NCI-H2196 treated with DMSO at 0.1 percent for 48 hours (cell line): Measurements from ENCODE around the gene CROCC.

Experiments
- DNase-seq: peaks from one replicate; lab custom pipeline; 2025; ENCODE audit not compliant: unreplicated experiment; lab: John Stamatoyannopoulos, UW

Gene CROCC

DNA sequence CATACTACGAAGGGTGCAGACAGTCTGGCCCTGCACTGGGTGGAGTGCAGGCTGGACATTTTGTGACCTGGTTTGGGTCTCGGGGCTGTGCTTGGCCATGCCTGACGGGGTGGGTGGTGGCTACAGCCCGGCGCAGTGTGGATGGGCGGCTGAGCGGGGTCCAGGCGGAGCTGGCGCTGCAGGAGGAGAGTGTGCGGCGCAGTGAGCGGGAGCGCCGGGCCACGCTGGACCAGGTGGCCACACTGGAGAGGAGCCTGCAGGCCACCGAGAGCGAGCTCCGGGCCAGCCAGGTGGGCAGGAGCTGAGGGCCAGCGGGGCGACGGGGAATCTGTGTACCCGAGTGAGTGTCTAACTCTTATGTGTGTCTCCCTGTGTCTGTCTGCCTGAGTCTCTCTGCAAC is 44.6 kb downstream of the CROCC start:
- DNase-seq = no peak

DNA sequence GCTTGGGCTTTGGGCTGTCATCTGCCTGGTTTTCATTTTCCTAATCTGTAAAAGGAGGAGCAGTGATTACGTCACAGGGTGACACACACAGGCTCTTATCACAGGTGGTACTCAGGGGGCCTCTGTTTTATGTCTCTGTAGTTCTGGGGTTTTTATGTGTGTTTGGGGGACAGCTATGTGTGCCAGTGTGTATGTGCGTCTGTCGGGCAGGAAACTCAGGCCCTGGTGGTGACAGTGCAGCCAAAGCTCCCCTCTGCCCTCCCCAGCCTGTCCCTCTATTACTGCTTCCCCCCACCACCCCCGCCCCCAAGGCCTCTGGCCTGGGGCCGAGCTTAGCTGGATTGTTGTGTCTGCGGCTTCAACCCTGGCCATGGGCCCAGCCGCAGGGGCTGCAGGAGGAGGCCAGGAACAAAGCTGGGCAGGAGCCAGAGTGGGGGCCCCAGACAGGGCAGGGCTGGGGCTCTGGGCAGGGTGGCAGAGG is 45.4 kb downstream of the CROCC start:
- DNase-seq = no peak

DNA sequence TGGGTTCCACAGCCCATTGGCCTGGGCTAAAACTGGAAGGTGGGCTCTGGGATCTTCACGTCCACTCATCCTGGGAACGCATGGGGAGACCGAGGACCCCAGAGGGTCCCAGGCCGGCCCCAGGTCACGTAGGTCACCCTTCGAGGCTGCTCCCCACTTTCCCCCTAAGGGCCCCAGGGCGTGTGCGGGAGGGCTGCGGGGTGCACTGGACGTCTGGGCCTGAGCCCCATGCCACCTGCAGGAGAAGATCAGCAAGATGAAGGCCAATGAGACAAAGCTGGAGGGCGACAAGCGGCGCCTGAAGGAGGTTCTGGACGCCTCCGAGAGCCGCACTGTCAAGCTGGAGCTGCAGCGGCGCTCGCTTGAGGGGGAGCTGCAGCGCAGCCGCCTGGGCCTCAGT is 46.2 kb downstream of the CROCC start:
- DNase-seq = no peak

DNA sequence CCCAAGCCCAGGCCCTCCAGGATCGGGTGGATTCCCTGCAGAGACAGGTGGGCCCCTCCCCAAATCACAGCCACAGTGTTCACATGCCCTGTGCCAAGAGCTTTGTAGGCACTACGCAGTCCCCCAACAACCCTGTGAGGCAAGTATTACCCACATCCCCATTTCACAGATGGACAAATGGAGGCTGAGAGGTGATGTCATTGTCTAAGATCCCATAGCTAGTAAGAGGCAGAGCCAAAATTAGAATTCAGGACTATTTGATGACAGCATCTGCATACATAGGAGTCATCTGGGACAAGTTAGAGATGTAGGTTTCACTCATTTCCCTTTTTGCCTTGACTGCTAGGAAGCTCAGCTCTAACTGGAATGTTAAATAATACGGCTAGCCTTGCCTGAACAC is 46.6 kb downstream of the CROCC start:
- no peak for DNase-seq

DNA sequence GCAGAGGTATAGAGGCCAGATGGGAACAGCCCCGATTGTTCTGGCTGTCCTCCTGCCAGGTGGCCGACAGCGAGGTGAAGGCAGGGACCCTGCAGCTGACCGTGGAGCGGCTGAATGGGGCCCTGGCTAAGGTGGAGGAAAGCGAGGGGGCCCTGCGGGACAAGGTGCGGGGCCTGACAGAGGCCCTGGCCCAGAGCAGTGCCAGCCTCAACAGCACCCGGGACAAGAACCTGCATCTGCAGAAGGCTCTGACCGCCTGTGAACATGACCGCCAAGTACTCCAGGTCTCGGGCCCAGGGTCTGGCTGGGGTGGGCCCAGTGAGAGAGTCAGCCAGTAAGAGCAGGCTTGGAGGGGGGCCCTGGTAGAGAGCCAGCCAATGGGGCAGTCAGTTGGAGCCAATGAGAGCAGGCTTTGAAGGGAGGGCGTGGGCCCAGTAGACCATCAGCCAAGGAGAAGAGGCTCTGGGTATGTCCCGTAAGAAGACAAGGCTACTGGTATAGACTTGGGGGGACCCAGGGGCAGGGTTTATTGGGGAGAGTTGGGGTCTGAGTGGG is 47.4 kb downstream of the CROCC start:
- DNase-seq = no peak

DNA sequence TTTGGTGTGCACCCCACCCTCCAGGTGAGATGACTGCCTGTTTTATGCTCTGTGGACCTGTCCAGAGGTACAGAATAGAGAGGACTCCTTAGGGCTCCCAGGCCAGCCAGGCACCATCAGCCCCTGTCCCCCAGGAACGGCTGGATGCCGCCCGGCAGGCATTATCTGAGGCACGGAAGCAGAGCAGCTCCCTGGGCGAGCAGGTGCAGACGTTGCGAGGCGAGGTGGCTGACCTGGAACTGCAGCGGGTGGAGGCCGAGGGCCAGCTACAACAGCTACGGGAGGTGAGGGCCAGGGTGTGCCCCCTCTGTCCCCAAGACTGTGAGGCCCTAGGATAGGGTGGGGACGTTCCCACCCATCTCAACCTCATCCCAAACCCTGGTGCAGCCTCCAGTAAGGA is 47.9 kb downstream of the CROCC start:
- no peak for DNase-seq

DNA sequence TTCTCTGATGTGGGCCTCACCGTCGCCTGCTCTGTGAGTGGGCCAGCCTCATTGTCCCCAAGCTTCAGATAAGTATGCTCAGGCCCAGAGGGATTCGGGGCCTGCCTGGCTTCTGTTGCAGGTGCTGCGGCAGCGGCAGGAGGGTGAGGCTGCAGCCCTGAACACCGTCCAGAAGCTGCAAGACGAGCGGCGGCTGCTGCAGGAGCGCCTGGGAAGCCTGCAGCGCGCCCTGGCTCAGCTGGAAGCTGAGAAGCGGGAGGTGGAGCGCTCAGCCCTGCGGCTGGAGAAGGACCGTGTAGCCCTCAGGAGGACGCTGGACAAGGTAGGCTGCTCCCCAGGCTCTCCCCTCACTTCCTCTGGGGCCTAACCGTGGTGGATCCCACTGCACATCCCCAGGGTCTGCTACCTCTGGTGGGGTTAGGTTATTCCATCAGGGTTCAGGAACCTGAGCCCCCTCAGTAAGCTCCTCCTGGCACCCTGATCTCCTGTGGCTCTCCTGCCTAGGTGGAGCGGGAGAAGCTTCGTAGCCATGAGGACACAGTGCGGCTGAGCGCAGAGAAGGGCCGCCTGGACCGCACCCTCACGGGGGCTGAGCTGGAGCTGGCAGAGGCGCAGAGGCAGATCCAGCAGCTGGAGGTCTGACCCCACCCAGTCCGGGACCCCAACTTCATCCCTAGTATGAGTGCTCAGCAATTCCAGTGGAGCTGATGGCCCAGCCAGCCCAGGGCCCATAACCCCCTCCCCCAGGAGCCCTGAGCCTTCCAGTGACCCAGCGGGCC is 48.6 kb downstream of the CROCC start:
- DNase-seq = no peak

DNA sequence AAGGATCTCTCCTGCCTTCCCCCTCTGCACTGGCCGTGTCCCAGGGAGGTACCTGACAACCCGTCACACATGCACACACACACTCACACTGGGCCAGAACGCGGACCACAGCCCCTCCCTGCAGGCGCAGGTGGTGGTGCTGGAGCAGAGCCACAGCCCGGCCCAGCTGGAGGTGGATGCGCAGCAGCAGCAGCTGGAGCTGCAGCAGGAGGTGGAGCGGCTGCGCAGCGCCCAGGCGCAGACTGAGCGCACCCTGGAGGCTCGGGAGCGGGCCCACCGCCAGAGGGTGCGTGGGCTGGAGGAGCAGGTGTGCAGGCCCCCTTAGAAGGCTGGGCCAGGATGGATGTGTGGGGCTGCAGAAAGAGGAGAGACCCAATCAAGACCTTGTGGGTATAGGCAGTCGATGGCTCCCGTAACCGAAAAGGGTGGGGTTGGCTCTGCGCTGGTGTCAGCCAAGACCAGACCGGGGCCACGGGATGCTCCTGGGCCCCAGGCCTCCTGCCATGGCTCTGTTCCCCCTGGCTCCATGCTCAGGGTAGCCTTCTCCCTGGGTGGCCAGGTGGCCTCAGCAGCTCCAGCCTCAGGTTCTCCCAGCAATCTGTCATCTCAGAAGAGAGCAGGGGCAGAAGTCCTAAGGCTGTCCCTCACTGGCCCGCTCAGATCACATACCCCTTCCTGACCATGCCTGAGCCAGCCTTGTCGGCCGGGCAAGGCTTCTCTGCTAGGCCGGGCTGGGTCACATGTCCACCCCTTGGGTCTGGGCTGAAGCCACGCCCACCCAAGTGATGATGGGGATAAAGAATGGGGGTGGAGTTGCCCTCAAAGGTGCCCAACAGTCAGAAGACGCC is 49.8 kb downstream of the CROCC start:
- peak; percentile 40 for DNase-seq

DNA sequence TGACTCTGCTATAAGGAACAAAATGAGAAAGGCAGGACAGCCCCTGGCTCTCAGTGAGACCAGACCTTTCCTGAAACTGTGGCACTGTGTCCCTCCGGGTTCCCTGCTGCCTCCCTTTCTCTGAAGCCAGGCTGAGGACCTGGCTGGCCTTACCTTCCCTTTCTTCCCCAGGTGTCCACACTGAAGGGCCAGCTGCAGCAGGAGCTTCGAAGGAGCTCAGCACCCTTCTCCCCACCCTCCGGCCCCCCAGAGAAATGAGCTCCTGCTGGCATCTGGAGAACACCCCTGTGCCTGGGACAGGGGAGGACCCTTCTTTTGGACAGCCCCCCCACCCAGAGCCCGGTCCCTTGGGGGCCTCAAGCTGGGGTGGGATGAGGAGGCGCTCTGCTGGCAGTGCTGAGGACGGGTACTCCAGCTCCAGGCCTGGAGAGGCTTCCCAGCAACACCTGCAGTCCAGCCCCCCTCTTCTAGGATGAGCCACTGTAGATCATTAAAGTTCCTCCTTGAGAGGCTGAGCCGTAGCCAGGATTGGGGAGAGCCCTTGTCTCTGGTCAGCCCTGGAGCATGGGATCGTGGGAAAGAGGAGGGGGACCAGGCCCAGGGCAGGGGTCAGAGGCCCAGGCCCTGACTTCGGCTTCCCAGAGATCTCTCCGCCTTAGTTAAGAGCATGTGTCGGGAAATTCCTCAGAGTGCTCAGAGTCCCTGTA is 50.6 kb downstream of the CROCC start:
- no peak for DNase-seq

DNA sequence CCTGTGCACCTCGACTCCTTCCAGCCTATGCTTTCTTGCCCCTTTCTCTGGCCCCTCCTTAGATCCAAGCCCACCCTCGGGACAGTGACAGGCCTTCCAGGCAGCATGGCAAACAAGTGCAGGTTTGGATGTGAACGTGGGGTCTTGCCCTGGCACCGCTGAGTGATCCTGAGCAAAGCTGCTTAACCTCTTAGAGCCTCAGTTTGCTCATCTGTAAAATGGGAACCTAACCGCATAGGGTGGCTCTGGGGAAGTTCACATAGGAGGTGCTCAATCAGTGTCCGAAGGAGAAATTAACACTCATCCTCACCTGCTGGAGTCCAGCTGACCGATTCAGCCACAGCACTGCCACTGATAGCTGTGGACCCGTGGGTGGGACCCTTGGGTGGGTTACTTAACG is 51.5 kb downstream of the CROCC start:
- no peak for DNase-seq

DNA sequence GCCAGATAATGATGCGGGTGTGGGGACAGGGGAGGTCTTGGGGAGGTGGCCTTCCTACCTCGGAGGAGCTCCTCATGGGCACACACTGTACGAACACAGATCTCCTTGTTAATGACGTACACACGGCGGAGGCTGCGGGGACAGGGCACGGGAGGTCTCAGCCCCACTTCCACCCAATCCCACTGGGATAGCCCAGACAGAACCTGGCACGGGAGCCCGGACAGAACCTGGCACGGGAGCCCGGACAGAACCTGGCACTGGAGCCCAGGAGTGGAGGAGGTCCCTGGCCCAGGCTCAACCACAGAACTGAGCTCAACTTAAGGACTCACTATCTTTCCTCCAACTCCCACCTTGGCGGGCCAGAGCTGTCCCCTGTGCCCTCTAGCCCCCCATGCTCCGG is 53.5 kb downstream of the CROCC start:
- no peak for DNase-seq

DNA sequence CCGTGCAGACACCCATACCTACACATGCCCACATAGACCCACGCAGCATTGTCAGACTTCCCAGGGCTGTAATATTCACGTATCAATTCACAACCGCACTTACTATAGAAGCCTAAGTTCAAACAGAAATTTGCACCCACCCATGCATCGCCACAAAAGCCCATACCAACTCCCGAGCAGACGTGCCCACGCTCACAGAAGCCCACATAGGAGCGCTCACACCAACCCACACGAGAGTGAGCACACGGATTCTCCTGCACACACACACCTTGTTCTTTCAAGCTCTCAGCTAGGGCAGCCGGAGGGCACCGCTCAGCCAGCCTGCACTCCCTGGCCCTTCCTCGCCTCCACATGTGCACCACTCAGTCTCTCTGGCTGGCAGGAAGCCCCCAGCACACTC is 54.1 kb downstream of the CROCC start:
- DNase-seq = no peak

DNA sequence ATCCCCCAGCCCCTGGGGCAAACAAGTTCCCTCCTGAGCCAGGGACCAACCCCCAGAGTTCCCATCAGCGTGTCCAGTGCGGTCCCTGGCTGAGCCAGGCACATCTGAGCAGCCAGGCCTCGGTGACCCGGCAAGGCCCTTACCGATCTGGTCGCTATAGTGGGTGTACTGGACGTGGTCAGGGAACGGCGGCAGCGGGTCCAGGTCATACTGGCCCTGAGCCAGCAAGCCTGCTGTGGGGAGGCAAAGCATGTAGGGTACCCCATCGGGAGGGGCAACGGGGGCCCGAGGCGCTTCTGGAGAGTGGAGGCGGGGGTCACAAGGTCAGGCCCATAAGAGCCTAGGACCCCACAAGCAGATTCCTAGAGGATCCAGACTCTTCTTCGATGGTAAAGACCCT is 55.2 kb downstream of the CROCC start:
- DNase-seq = no peak

DNA sequence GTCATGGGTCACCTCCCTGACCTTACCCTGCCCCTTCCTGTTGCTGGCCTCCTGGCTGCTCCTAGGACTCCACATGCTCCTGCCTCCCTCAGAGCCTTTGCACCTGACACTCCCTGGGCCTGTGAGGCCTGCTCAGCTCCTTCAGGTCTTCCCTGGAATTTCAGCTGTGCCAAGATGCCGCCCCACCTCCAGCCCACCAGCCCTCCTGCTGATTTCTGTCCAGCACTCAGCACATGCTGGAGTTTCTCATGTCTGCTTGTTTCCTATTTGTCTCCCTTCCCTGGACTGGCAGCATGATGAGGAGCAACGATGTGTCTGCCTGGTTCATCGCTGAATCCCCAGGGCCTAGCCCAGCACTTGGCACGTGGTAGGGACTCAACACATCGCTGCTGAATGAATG is 55.6 kb downstream of the CROCC start:
- no peak for DNase-seq

DNA sequence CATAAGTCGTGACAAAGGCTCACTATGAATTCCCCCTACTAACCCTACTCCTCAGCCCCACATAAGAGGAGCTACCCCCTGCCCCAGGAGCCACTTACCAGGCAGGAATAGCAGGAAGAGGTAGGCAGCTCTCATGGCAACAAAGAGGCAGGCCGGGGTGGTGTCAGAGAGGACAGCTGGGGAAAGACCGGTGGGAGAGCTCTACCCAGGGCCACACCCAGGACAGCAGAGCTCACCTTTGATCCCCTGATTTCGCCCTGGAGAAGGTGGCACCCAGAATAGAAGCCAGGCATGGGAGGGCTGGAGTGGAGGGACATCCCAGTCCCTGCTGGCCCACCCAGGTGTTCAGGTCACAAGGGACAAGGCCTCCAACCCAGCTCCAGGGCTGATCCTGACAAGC is 56.4 kb downstream of the CROCC start:
- no peak for DNase-seq

DNA sequence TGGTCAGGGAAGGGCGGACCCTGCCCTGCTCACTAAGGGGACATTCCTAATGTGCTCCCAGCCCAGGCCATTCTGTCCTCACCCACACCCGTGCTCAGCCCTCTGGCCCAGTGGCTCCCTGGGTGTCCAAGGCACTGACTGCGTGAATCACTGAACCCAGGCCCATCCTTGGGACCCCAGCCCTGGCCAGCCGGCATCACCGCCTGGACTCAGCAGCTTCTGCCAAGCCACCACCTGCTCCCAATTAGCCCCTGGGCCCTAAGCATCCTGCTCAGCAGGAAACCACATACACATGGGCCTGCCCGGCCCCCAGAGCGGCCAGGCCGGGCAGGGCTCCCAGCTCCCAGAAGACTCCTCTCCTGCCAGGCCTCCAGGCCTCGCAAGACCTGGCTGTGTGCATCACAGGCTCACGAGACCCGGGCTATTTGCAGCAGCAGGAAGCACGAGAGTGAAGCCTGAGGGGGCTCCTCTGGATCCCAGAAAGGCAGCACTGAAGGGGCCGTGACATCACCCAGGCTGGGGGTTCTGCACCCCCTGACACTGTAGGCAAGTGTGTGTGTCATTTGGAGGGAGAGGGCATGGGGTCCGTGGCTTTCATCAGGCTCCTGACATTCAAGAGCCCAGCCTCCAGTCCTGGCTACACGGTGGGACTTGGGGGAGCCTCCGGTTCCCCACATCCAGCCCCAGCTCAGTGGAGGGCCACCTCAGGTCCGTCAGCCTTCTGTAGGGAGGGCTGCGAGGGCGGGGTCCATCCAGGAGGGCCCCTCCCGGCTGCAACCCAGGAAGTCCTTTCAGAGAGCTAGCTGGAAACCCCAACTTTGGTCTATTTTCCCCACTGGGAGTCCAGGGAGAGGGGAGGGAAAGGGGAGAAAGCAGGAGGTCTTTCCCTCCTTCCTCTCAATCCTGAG is 57.1 kb downstream of the CROCC start:
- no peak for DNase-seq

DNA sequence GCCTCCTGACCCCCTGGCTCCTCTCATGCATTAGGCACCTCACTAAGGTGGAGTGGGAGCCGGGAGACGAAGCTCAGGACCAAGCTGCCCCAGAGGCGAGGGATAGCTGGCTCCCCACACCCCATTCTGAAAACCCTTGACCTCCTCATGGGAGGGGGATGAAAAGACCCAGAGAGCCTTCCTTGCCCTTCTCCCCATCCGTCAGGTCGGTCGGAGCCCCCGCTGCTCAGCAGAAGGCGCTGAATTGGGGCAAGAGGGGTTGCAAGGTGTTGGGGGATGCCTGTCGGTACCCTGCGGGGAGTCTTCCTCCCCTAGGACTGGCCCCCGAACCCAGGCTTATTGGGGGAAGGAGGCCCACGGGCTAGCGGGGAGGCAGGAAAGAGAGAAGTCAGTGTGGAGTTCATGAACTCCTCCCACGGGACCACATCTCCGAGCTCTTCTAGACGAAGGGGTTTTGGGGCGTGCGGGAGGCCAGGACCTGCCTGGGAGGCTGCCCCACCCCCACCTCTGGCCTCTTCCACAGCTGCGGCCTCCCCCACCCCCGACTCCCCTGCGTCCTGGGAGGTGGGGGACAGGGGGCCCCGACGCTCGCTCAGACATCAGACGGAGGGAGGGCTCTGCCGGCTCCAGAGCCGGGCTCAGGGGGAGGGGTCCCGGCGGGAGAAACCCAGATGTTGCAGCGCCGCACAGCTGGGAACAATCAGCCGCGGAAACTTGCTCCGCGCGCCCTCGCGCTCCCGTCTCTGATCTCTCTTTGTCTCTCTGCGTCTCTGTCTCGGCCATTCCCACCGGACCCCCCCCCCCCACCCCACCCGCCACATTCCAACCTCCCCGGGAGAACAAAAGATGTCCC is 58.0 kb downstream of the CROCC start:
- DNase-seq = no peak

DNA sequence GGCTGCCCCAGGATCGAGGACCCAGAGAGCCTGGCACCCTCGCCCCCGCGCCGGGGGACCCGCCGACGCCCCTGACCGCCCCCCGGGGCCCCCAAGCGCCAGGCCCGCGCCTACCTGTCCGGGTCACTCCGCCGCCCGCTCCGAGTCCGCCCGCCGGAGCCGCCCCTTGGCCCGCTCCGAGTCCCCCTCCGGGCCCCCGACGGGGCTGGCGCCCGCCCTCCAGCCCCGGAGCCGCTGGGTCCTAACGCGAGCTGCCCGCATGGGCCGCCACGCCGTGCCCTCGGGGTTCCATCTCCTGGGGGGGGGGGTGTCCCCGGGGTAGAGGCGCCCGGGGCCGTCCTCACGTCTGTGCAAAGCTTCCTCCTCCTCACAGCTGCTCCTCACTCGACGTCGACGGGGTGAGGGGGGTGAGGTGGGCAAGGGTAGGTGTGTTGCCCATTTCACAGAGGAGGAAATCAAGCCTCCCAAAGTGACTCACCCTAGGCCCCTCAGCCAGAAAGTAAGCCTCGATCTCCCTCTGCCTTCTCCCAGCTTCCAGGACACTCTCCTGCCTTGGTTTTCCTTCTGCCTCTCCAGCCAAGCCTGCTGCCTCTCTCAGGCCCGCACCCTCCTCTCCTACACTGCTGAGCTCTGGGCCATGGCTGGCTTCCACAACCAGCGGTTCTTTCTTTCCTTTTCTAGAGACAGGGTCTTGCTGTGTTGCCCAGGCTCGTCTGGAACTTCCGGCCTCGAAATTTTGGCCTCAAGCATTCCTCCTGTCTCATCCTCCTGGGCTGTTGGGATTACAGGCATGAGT is 58.9 kb downstream of the CROCC start, which contains the start of gene MFAP2:
Gene MFAP2, minus strand, starts transcription at position 148 of the 796 bp plus-strand sequence. CDS start 2,347 bp downstream, outside the sequence.
- no peak for DNase-seq
